NCI-H2227 (cell line): ENCODE data around the gene TEP1.
"Not testable (repeated sequence)": the region's sequence is repeated elsewhere in the genome, so short reads cannot be mapped to it uniquely, and the experiment has no call there.

ENCODE experiments used
- DNase-seq: peaks from one replicate; lab custom pipeline; 2025; ENCODE audit not compliant: unreplicated experiment; lab: John Stamatoyannopoulos, UW

The TEP1 gene

DNA sequence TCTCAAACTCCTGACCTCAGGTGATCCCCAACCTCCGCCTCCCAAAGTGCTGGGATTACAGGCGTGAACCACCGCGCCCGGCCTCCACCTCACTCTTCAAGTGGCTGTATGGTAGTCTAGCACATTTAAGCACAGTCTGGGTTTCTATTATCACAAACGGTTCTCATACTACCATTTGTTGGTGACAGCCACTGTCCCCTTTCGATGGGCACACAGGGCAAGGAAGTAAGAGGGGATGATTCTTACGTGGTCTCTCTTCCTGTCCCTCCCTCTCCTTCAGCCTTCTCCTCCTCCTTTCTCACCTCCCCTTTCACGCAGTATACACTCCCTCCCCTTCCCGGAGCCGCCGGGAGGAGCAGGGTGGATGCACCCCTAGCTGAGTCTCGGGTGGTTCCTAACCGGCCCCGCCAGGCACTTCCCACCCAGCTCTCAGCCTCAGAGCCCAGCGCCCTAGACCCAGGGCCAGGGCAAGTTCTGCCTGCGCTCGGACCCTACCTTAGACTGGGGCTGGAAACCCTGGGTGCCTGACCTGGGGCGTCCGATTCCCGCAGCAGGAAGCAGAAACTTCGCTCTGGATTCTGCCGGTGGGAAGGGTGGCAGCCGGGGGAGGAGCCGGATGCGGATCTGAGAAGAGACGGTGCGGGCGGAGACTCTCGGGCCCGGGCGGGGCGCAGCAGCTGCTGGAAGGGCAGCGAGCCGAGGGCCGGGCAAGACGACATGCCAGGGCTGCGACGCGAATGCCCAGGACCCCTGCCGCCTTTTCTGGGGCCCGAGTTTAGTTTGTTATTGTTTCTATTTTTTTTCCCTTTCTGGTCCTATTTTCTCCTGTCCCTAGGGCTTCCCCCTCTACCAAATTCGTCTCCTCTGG is at the start of gene TEP1:
Gene TEP1 (minus strand): TSS at position 626 of the 868 bp plus-strand sequence. CDS start 5,062 bp downstream, outside the sequence.
- DNase-seq, result peak; percentile 86

- DNase-seq, result peak; percentile 100
Observed at GRCh38 chr14:20461225-20462141, 48.2 kb upstream of the TEP1 start, which contains the start of gene PIP4P1. TSS of gene PIP4P1 (minus strand) at chr14:20461434. CDS start at chr14:20461325, 109 bp downstream.

DNA sequence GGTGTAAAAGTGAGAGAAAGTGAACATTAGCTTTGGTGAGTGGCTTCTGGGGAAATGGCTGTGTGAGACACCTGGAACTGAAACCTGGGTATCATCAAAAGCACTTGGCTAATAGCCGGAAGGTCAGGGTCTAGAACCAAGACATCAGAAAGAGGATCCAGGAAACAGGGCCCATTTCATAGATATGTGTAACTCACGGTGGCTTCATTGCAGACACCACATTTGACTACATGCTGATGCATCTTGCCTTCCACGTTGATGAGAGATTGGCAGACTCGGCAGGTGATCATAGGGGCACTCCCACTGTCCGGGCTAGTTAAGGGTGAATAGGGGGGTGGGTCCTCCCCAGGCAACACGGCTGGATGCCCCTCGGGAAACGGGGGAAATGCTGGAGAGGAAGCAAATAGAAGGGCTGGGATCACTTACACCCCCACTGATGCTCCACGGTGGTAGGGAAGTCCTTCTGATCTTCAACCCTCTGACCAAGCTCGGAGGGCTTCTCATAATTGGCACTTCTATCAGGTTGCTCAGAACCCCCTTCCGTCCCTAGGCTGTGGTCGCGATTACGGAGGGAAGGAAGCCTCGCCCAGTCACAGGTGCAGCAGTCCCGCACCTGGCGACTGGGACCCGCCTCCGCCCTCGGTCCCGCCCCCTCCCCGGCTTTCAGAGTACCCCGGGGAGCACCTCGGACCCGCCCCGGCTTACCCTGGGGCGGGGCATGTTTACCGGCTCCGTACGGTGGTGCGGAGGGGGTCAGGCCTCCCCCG is 47.3 kb upstream of the TEP1 start:
- peak; percentile 72 for DNase-seq

DNA sequence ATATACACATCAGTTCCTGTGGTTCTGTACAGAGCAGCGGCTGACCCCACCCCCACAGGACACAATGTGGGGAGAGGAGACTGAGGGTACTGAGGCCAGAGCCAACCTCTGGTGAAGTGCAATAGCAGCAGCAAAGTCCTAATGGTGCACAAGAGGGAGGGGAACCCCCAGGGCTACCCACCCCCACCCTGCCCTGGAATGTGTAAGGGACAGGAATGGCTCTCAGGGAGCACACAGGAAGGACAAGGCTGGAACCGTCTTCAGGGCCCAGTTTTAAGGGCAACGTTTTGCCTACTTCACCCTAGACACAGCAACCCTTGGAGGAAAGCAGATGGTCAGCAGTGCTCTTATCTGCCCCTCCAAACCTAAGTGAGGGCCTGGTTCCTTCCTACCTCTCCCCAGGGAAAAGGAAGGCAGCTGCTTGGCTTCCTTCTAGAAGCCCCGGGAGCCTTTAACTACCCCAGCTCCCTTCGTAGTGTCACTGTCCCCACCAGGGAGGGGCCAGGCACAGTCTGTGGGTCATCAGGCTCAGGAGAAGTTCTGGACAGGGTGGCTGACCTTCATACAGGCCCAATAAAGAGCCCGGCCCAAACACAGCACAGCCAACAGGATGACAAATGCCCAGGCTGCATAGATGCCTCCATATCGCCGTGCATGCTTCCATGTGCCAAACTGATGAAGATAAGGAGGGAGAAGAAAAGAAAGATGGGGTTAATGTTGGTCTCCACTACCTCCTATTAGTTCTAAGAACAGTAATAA is 44.9 kb upstream of the TEP1 start:
- no peak for DNase-seq

- DNase-seq, result no peak
Observed at GRCh38 chr14:20456971-20457370, 43.7 kb upstream of the TEP1 start.

GRCh38 chr14:20455355-20456300 is 42.3 kb upstream of the TEP1 start:
- DNase-seq, result peak; percentile 91

DNA sequence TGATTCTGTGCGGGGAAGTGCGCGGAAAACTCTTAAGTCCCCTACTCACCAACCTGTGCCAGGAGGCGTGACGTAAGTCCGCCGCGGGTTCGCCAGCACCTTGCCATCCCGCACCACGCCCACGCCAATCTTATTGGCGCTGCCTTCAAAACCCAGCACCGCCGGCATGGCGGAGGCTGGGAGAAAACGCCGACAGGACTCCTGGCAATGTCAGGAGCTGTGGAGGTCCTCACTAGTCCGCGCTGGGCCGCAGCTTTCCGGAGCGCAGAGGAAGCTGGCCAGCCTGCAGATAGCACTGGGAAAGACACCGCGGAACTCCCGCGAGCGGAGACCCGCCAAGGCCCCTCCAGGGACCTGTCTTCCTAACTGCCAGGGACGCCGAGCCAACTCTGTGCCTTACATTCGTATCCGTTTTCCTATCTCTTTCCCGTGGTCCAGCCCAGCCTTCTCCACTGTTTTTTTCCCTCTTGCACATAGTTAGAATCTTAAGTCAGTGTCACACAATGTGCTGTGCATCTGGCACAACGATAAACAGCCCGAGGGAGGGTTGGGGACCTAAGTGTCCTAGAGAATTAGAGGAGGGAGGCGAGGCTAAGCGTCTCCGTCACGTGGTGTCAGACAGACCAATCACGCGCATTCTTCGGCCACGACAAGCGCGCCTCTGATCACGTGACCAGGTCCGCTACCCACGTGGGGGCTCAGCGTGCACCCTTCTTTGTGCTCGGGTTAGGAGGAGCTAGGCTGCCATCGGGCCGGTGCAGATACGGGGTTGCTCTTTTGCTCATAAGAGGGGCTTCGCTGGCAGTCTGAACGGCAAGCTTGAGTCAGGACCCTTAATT is 41.4 kb upstream of the TEP1 start, which contains the start of the genes APEX1 and OSGEP:
Gene APEX1 (plus strand): TSS at position 711 of the 839 bp plus-strand sequence. CDS start 420 bp downstream, outside the sequence.
Gene OSGEP (minus strand): TSS at position 297 of the 839 bp plus-strand sequence. CDS start 129 bp downstream, at position 168.
- peak; percentile 99 for DNase-seq

- DNase-seq, result not testable (repeated sequence)
Observed at GRCh38 chr14:20452831-20453230, 39.5 kb upstream of the TEP1 start.

DNA sequence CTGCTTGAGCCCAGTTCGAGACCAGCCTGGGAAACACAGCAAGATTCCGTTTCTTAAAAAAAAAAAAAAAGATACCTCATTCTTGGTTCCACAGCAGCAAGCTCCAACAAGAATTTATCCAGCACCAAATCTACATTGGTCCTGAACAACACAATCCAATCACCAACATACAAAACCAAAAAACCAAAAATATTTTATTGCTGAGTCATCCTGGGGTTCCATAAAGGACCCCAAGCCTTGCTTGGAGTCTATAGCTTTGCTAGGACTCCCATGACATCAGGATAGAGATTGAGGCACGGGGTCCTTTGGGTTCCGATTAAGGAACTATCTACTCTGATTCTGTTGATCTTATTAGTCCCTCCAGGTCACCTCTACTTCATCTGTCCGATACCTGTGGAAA is 33.6 kb upstream of the TEP1 start:
- no peak for DNase-seq

DNA sequence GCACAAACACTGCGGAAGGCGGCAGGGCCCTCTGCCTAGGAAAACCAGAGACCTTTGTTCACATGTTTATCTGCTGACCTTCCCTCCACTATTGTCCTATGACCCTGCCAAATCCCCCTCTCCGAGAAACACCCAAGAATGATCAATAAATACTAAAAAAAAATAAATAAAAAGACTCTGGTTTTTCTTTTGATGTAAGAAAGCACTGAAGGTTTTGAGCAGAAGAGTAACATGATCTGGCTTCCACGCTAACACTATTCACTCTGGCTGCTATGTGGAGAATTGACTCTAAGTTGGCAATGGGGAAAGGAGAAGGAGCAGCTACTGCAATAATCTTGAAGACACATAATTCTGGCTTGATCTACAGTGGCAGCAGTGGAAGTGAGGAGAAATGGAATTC is 30.3 kb upstream of the TEP1 start:
- DNase-seq, result not testable (repeated sequence)

DNA sequence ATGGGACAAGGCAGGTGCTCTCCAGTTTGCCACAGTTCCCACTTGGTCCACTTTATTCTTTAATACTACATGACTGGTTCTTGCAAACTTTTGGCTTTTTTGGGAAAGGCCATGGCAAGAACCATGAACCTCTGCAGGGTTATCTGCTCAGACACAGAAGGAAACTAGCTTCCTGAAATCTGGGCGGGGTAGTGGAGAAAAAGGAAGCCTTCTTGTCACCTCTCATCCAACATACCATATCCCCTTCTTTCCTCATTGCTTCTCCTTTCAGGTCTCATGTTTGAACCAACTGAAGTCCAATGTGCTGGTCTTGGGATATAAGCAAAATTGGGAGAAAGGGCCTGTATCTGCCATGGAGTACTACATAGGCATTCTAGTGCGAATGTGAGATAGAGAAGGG is 28.2 kb upstream of the TEP1 start:
- no peak for DNase-seq

- no peak for DNase-seq
Observed at GRCh38 chr14:20440882-20441281, 27.6 kb upstream of the TEP1 start.

DNA sequence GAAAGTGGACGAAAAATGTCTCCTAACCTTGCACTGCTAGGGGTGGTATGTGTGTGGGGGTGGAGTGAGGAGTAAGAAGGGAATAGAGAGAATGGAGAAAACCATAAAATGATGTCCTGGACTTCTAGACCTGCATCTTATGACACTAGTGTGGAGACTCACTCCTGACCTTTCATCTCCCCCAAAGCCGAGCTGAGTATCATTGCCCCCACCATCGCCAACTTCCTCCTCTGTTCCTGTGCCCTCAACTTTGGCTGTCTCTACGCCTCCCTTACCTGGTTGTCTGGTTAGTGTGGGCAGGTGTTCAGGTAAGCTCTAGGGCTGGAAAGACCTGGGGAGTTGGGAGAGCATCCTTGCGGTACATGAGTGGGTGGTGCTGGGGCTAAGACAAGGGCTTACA is 27.2 kb upstream of the TEP1 start:
- no peak for DNase-seq

GRCh38 chr14:20438664-20439063 is 25.4 kb upstream of the TEP1 start:
- no peak for DNase-seq

DNA sequence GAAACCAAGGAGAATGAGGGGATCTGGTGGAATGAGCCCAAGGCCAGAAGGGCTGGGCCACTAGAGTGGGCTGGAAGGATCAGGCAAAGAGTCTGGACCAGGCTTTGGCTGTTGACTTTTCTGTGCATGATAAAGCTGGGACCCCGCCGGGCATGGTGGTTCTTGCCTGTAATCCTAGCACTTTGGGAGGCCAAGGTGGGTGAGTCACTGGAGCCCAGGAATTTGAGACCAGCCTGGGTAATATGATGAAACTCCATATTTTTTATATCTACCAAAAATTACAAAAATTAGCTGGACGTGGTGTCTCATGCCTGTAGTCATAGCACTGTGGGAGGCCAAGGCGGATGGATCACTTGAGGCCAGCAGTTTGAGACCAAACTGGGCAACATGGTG is 23.1 kb upstream of the TEP1 start:
- DNase-seq, result no peak

GRCh38 chr14:20435582-20436362 is 22.5 kb upstream of the TEP1 start, which contains the start of gene KLHL33:
TSS of gene KLHL33 (minus strand) at chr14:20436166. CDS start at chr14:20435811, 355 bp downstream.
- no peak for DNase-seq
